NB4 (cell line): ENCODE data around the gene ERMN.

Source experiments
- MAX ChIP-seq: IDR thresholded peaks from 2 replicates; pipeline ENCODE4 v1.6.1; 2011; ENCODE audit warnings: low read depth, low read length
- TF ChIP-seq, protein P1 (sequence below): IDR thresholded peaks from one replicate; pipeline ENCODE4 v1.5.1; 2012; ENCODE audit warnings: low read depth, low read length

DNA sequence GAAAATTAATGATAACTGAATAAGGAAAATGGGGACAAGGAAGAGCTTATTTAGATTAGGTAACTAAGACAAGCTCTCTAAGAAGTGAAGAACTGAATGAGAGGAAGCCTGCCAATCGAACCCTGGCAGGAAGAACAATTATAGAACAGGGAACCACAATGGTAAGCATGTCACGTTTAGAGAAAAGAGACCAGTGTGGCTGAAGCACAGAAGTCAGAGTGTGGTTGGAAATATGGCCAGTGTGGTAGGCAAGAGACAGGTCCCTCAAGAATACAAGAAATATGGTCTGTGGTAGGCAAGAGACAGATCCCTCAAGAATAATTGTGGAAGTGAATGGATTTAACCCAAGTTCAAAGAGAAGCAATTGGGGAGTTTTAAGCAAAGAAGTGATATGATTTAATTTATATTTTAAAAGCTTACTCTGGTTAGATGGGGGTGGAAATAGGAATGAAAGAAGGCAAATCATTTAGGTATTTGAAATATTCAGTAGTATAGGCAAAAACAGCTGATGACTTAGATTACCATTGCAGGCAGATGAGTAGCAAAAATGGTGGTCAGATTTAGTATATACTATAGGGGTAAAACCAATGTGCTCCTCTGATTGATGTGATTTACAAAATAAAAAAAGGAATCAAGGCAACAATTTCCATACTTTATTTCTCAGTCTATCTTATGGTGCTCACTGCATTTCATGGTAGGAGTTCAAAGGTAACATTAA lies 38.8 kb upstream of the ERMN start:
- TF ChIP-seq, protein P1, sequence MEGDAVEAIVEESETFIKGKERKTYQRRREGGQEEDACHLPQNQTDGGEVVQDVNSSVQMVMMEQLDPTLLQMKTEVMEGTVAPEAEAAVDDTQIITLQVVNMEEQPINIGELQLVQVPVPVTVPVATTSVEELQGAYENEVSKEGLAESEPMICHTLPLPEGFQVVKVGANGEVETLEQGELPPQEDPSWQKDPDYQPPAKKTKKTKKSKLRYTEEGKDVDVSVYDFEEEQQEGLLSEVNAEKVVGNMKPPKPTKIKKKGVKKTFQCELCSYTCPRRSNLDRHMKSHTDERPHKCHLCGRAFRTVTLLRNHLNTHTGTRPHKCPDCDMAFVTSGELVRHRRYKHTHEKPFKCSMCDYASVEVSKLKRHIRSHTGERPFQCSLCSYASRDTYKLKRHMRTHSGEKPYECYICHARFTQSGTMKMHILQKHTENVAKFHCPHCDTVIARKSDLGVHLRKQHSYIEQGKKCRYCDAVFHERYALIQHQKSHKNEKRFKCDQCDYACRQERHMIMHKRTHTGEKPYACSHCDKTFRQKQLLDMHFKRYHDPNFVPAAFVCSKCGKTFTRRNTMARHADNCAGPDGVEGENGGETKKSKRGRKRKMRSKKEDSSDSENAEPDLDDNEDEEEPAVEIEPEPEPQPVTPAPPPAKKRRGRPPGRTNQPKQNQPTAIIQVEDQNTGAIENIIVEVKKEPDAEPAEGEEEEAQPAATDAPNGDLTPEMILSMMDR, result no peak
- TF ChIP-seq MAX, result no peak
